ENCODE data around the gene TSG101. TPM values are rescaled to one million over a fixed set of nuclear protein-coding genes. Genes with fewer than 3 reads are reported as not detected.
A peak's percentile ranks its signal among the peaks of the same experiment; 100 is the strongest.

The TSG101 gene
- polyA plus RNA-seq, 1 donor from 2014 or later: 51.7 TPM

- peaks cover 3% of the 10 kb centered on the region for H3K36me3 Mint-ChIP-seq
- no peaks in the 10 kb centered on the region for H3K9me3 Mint-ChIP-seq
- no peak overlapping the region for H3K4me3 Mint-ChIP-seq
- no peaks in the 10 kb centered on the region for H3K4me1 Mint-ChIP-seq
- H3K27ac Mint-ChIP-seq: peak overlapping the region in 1 of 3 donors; percentile 62
- H3K27me3 Mint-ChIP-seq: no peaks in the 10 kb centered on the region
These were observed 54.7 kb downstream of the TSG101 start for GRCh38 chr11:18471995-18472394.

DNA sequence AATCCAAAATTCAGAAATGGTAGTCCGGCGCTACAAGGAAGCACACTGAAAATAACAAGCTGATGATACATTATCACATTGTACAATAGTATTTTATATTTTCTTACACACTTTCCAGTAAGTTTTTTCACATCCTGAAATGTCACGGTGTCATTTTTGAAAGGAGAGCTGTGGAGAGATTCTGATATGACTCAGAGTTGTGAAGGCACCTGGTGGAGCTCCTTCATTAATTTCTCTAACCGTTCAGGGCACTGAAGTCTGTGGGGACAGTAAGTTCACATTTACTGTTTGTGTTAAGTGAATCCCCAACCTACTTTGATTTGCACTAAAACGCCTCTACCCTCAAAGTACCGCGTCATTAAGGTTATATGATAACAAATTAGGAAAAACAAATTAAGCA, 57.8 kb downstream of the TSG101 start:
- H3K4me1 Mint-ChIP-seq: no peaks in the 10 kb centered on the region
- no peaks in the 10 kb centered on the region for H3K27me3 Mint-ChIP-seq
- peaks cover 5% of the 10 kb centered on the region for H3K36me3 Mint-ChIP-seq
- H3K9me3 Mint-ChIP-seq: no peaks in the 10 kb centered on the region
- H3K27ac Mint-ChIP-seq: no peak overlapping the region
- H3K4me3 Mint-ChIP-seq: no peak overlapping the region

- H3K27me3 Mint-ChIP-seq: no peaks in the 10 kb centered on the region
- H3K27ac Mint-ChIP-seq: no peak overlapping the region
- H3K9me3 Mint-ChIP-seq: no peaks in the 10 kb centered on the region
- no peak overlapping the region for H3K4me3 Mint-ChIP-seq
- peaks cover 0 to 2% (median 0%) of the 10 kb centered on the region in 3 donors for H3K4me1 Mint-ChIP-seq
- peaks cover 5% of the 10 kb centered on the region for H3K36me3 Mint-ChIP-seq
These were observed 58.7 kb downstream of the TSG101 start for GRCh38 chr11:18468059-18468458.

DNA sequence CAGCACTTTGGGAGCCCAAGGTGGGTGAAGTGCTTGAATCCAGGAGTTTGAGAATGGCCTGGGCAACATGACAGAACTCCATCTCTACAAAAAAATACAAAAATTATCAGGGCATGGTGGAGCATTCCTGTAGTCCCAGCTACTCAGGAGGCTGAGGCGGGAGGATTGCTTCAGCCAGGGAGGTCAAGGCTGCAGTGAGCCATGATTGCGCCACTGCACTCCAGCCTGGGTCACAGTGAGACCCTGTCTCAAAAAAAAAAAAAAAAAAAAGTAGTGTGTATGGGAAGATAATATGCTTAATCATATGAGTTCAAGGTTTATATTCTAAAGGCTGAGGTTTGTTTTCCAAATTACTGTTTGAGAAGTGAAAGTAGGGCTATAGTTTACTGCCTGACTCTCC, 60.3 kb downstream of the TSG101 start:
- Mint-ChIP-seq H3K9me3 (no peaks in the 10 kb centered on the region), H3K27me3 (no peaks in the 10 kb centered on the region), H3K4me3 (no peak overlapping the region), H3K4me1 (peaks cover 0 to 2% (median 0%) of the 10 kb centered on the region in 3 donors), H3K27ac (peak overlapping the region in 1 of 3 donors; percentile 2), H3K36me3 (peaks cover 5% of the 10 kb centered on the region)

DNA sequence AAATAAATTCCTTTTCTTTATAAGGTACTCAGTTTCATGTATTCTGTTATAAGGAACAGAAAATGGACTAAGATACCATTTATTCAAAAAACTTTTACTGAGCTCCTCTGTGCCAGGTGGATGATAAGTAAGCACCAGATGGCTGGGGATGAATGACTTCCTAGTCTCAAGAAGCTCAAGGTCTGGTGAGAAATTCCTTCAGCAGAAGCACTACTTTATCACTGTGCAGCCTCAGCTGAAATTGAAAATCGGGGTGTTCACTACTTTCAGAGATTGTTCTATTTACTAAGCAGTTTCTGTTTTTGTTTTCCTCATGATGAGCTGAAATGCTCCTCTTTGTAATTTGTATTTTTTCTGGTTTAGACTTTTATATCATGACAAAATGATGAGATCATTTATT, 63.3 kb downstream of the TSG101 start:
- Mint-ChIP-seq H3K9me3 (no peaks in the 10 kb centered on the region), H3K36me3 (peaks cover 2% of the 10 kb centered on the region), H3K4me3 (peak overlapping the region in 1 of 4 donors; percentile 41), H3K27ac (no peak overlapping the region), H3K4me1 (peaks cover 0 to 2% (median 0%) of the 10 kb centered on the region in 3 donors), H3K27me3 (no peaks in the 10 kb centered on the region)

DNA sequence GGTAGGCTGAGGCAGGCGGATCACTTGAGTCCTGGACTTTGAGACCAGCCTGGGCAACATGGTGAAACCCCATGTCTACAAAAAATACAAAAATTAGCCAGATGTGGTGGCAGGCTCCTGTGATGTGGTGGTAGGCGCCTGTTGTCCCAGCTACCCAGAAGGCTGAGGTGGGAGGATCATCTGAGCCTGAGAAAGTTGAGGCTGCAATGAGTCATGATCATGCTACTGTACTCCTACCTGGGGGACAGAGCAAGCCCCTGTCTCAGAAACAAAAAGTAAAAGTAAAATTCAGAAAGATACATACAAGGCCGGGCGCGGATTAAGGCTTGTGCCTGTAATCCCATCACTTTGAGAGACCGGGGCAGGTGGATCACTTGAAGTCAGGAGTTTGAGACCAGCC, 64.8 kb downstream of the TSG101 start:
- Mint-ChIP-seq H3K27me3 (no peaks in the 10 kb centered on the region), H3K4me1 (peaks cover 0 to 2% (median 0%) of the 10 kb centered on the region in 3 donors), H3K4me3 (peak overlapping the region in 1 of 4 donors; percentile 17), H3K27ac (no peak overlapping the region), H3K36me3 (peaks cover 2% of the 10 kb centered on the region), H3K9me3 (no peaks in the 10 kb centered on the region)

DNA sequence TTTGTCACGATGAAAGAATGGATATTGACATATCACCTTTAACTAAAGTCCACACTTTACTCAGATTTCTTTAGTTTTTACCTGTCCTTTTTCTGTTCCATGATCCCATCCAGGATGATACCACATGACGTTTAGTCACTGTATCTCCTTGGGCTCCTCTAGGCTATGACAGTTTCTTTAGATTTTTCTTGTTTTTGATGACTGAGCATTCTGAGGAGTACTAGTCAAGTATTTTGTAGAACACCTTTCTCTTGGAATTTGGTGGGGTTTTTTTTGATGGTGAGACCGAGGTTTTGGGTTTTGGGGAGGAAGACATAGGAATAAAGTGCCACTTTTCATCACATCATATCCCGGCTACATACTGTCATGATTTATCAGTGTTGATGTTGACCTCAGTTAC, 67.1 kb downstream of the TSG101 start:
- no peak overlapping the region for H3K27ac Mint-ChIP-seq
- H3K4me3 Mint-ChIP-seq: no peak overlapping the region
- H3K4me1 Mint-ChIP-seq: peaks cover 0 to 2% (median 0%) of the 10 kb centered on the region in 3 donors
- peaks cover 0 to 2% (median 0%) of the 10 kb centered on the region in 3 donors for H3K9me3 Mint-ChIP-seq
- peaks cover 2% of the 10 kb centered on the region for H3K36me3 Mint-ChIP-seq
- no peaks in the 10 kb centered on the region for H3K27me3 Mint-ChIP-seq

DNA sequence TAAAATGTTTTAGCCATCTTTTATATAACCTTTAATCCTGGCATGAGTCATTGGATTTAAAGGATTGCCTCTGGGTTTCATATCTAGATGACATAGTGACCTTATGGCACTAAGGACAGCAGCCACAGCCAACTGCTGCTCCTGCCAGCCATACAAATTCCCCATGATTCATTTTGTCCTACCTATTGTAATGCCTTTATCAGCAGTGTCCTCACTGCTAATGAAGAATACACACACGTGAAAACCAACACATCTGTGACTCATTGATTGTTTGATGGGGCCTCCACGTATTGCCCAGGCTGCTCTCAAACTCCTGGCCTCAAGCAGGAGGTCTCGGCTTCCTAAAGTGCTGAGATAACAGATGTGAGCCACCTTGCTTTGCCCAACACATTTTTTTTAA, 69.3 kb downstream of the TSG101 start:
- peaks cover 0 to 2% (median 0%) of the 10 kb centered on the region in 3 donors for H3K9me3 Mint-ChIP-seq
- H3K4me1 Mint-ChIP-seq: no peaks in the 10 kb centered on the region
- no peaks in the 10 kb centered on the region for H3K27me3 Mint-ChIP-seq
- H3K27ac Mint-ChIP-seq: no peak overlapping the region
- H3K36me3 Mint-ChIP-seq: peaks cover 2% of the 10 kb centered on the region
- no peak overlapping the region for H3K4me3 Mint-ChIP-seq

GRCh38 chr11:18455686-18456372, 70.9 kb downstream of the TSG101 start, which contains the start of gene LDHAL6A:
TSS of gene LDHAL6A (plus strand) at chr11:18455856. CDS start at chr11:18456681, 825 bp downstream.
- peaks cover 0 to 2% (median 0%) of the 10 kb centered on the region in 3 donors for H3K9me3 Mint-ChIP-seq
- H3K36me3 Mint-ChIP-seq: peaks cover 2% of the 10 kb centered on the region

DNA sequence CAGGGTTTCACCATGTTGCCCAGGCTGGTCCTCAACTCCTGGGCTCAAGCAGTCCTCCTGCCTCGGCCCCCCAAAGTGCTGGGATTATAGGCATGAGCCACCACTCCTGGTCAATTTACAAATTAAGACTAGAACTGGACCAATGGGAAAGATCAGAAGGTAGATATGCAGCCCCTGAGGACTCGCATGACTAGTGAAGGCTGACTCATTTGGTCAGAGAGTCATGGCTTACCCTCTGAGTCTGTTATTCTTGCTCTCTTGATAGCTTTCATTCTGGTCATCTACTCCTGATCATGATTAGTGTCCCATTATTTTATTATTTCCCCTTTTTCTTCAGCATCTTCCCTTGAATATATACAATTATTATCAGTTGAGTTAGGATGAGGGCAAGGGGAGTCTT, 73.8 kb downstream of the TSG101 start:
- H3K36me3 Mint-ChIP-seq: peaks cover 2% of the 10 kb centered on the region
- H3K9me3 Mint-ChIP-seq: peaks cover 0 to 2% (median 0%) of the 10 kb centered on the region in 3 donors
- no peaks in the 10 kb centered on the region for H3K4me1 Mint-ChIP-seq
- no peak overlapping the region for H3K27ac Mint-ChIP-seq
- H3K4me3 Mint-ChIP-seq: no peak overlapping the region
- H3K27me3 Mint-ChIP-seq: peaks cover 2% of the 10 kb centered on the region

More at GRCh38 chr11:18455686-18456372, 70.9 kb downstream of the TSG101 start, which contains the start of gene LDHAL6A:
- Mint-ChIP-seq H3K4me3 (no peak within 1 kb of the TSS), H3K4me1 (no peaks in the 10 kb centered on the region), H3K27ac (no peak within 1 kb of the TSS), H3K27me3 (no peaks in the 10 kb centered on the region)

- no peak overlapping the region for H3K4me3 Mint-ChIP-seq
- no peak overlapping the region for H3K27ac Mint-ChIP-seq
- H3K27me3 Mint-ChIP-seq: peaks cover 2% of the 10 kb centered on the region
- no peaks in the 10 kb centered on the region for H3K36me3 Mint-ChIP-seq
- H3K9me3 Mint-ChIP-seq: peaks cover 0 to 2% (median 0%) of the 10 kb centered on the region in 3 donors
- peaks cover 0 to 4% (median 3%) of the 10 kb centered on the region in 3 donors for H3K4me1 Mint-ChIP-seq
These were observed 77.5 kb downstream of the TSG101 start for GRCh38 chr11:18449251-18449650.

DNA sequence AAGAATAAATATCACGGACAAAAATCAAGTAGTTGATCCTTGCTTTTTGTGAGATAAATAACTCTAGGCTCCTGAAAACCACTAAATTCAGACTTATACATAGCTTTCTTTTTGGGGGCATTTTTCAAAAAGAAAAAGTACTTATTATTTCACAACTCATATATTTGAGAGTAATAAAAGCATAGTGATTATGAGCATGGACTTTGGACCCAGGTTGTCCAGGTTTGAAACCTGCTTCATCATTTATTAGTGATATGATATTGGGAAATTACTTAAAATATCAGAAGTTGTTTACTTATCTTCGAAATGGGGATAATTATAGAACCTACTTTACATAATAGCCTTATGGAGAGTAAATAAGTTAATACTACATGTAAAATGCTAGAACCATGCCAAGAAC, 88.1 kb downstream of the TSG101 start:
- H3K36me3 Mint-ChIP-seq: no peaks in the 10 kb centered on the region
- H3K9me3 Mint-ChIP-seq: peaks cover 0 to 6% (median 2%) of the 10 kb centered on the region in 3 donors
- H3K4me3 Mint-ChIP-seq: no peak overlapping the region
- H3K27me3 Mint-ChIP-seq: no peaks in the 10 kb centered on the region
- H3K4me1 Mint-ChIP-seq: no peaks in the 10 kb centered on the region
- H3K27ac Mint-ChIP-seq: no peak overlapping the region

Other genes starting within 250 kb of the TSG101 start
- 25.9 TPM for gene HPS5, start 204.8 kb downstream of the TSG101 start, polyA plus RNA-seq
- 34.4 TPM for gene GTF2H1, start 204.4 kb downstream of the TSG101 start, polyA plus RNA-seq
- 263 TPM for gene LDHA, start 132.4 kb downstream of the TSG101 start, polyA plus RNA-seq
- not detected for gene LDHC, start 114.6 kb downstream of the TSG101 start, polyA plus RNA-seq
- not detected for gene LDHAL6A, start 71.1 kb downstream of the TSG101 start, polyA plus RNA-seq
- gene UEVLD, start 61.8 kb upstream of the TSG101 start, polyA plus RNA-seq: 7.6 TPM
- gene MISFA, start 72.8 kb upstream of the TSG101 start, polyA plus RNA-seq: 0.89 TPM
- gene SPTY2D1, start 107.4 kb upstream of the TSG101 start, polyA plus RNA-seq: 4.3 TPM
- gene TMEM86A, start 171.8 kb upstream of the TSG101 start, polyA plus RNA-seq: 0.56 TPM
- 4.0 TPM for gene IGSF22, start 199.2 kb upstream of the TSG101 start, polyA plus RNA-seq